ENCODE measurements around the gene RAB44.

RAB44 gene

DNA sequence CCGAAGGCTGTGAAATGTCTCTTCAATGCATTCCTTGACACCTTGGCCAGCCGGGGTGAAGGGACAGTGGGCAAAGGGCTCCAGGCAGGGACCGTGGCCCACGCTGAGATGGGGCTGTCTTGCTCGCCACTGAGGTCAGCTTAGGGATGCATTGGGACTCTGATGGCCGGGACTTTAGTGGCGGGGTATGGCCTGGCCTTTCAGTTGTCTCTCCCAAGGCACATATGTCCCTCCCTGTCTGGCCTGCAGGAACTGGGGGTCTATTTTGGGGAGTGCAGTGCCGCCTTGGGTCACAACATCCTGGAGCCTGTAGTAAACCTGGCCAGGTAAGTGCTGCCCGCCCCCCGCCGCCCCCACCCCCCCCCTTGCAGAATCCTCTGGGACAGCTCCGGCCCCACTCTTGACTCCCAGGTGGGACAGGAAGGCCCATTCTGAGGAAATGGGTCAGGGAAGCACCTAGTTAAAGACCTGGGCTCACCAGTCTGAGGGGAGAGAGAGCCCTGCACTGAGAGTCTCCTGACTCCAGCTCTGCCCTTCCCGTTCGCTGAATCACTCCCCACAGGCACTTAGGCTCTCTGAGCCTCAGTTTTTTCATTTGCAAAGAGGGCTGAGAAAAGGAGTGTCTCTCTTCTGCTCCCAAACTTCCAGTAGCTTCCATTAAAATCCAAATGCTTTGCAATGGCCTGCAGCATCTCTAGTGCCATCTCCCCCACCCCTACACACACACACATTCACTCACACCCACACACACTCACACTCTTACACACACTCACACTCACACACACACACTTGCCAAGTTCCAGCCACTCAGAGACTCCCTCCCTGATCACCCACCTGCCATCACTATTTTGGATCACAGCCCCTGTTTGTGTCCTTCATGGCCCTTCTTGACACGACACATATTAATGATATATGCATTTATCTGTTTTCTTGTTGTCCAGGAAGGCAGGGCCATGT, 33.1 kb downstream of the RAB44 start:
- DNase-seq (ENCODE audit: low read depth), result no peak

DNA sequence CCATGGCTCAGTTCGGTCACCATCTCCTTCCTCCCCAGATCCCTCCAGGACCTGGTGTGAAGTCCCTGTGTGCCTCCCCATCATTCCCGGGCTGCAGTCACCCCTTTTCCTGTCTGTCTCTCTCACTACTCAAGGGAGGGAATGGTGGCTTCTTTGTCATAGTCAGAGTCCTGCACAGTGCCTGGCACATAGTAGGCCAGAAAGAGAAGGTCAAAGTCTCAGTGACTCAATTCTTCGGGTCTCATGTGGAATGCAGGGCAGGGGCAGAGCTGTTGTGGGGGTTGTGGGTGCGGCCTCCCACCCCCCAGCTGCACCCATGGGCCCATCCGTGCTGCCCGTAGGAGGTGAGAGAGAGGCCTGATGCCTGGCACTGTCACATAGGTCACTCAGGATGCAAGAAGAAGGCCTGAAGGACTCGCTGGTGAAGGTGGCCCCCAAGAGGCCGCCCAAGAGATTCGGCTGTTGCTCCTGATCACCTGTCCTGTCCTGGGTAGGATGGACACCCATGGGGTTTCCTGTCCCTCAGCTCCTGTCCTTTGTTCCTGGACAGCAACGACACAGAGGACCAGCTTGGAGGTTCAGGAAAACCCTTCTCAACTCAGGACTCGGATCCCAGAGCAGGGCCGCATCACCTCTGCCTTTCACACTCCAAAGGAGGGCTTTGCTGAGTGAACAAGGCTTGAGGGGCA, 34.1 kb downstream of the RAB44 start:
- DNase-seq (ENCODE audit: low read depth), result no peak

DNA sequence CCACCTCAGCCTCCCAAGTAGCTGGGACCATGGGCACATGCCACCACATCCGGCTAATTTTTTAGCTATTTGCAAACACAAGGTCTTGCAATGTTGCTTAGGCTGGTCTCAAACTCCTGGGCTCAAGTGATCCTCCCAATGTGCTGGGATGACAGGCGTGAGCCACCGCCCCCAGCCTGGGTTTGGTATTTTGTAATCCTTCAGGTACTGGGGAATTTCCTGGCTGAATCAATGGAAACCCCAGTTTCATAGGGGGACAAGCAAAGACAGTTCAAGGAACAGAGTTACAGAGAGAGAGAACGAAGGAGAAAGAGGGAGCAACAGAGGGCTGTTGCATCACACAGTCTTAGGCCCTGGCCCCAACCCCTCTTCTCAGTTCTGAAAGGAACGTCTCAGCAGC, 35.7 kb downstream of the RAB44 start:
- DNase-seq (ENCODE audit: low read depth), result no peak

DNA sequence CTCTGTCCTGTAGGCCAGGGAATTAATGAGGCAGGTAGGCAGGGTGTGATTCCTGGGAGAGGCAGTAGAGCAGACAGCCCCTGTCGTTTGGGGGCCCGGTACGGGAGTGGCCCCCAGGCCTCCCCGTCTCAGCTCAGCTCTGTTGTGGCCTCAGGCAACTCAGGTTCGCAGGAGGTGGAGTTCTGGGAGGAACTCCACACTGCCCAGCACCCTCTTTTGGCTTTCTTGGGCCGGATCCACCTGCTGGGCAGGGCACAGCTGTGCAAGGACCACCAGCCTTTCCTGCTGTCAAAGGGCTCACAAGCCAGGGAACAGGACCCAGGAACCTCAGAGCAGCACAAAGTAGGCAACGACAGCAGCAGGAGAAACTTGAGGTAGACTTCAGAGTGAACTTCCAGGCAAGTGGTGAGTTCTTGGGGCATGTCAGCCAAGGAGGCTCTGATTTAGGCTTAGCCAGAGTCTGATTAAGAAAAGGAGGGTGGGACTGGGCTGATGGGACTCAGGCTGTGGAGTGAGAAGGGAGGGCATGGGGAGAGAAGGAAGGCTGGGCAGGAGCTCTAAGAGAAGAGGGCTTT, 36.9 kb downstream of the RAB44 start:
- no peak for DNase-seq (ENCODE audit: low read depth)

DNA sequence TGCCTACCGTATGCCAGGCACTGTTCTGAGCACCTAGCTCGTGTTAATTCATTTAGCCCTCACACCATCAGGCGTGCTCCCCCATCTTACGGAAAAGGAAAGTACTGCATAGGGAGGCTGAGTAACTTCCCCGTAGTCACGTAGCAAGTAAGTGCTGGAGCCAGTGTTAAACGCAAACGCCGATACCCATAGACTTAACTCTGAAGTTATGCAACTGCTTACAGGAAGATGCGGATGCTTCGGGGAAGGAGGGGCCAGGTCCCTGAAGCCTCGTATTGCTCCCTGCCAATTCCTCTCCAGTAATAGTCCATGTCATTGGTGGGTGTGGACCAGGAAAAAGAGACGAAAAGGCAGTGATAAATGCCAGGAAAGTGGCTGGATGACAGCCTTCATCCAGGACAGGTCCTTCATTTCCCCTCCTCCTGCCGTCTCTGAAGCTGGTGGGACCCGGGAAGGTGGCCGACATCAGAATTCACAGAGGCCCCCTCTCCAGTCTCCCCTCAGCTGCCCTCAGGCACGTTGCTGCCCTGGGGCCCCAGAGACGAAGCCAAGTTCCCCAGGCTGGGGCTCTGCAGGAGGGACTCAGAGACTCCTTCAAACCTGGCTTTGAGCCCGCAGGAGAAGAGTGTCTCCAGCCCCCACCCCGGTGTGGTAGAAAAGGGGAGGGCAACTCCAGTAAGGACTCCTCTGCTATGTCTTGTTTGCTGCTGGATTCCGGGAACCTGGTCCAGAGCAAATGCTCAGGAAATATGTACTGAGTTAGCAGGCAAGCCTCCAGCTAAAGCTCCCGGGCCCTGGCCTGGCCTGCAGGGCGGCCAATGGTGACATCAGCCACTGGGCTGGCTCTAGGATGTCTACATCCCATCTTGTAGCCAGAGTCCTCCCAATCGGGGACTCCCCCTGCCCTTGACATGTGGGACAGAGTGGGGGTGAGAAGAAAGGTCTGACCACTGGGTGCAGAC, 37.8 kb downstream of the RAB44 start:
- DNase-seq (ENCODE audit: low read depth), result peak; percentile 97

DNA sequence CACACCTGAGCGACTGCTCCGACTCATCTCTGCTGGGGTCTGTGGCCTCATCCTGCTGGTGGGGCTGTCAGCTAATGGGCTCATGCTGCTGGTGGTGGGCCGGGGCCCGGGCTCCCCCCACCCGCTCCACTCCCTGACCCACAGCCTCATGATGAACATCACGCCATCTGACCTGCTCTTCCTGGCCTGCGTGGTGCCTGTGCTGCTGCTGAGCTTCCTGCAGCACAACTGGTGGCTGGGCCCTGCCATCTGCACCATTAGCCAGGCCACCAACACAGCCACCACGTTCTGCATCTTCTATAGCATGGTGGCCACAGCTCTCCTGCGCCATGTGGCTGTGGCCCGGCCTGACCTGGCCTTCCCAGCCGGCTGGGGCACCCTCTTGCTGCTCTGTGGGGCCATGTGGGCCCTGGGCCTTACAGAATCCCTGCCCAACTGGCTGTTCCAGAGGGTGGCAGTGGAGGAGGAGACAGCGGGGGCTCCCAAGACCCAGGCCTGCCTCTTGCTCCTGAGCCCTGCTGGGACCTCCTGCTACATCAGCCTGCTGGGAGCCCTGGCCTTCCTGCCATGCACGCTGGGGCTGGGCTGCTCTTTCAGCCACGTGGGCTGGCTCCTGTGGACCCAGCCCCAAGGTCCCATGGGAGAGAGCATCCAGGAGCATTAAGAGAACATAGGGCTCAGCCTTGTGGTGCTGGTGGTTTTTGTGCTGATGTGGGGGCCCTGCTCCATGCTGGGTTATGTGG, 39.6 kb downstream of the RAB44 start:
- DNase-seq (ENCODE audit: low read depth), result no peak

DNA sequence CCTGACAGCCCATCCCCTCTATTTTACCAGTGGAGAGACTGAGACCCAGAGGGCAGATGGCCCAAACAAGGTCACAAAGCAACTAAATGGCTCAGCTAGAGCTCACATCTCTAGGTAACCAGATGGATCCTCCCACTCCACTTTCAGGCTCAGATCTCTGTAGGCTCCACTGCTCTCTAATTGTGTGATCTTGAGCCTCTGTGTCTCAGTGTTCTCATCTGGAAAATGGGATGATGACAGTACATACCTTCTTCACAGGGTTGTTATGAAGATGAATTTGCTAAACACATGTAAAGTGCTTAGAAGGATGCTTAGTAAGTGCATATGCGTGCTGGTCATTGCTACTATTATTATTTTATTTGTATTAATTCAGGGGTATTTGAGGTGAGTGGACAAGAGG, 40.5 kb downstream of the RAB44 start:
- DNase-seq (ENCODE audit: low read depth), result no peak

DNA sequence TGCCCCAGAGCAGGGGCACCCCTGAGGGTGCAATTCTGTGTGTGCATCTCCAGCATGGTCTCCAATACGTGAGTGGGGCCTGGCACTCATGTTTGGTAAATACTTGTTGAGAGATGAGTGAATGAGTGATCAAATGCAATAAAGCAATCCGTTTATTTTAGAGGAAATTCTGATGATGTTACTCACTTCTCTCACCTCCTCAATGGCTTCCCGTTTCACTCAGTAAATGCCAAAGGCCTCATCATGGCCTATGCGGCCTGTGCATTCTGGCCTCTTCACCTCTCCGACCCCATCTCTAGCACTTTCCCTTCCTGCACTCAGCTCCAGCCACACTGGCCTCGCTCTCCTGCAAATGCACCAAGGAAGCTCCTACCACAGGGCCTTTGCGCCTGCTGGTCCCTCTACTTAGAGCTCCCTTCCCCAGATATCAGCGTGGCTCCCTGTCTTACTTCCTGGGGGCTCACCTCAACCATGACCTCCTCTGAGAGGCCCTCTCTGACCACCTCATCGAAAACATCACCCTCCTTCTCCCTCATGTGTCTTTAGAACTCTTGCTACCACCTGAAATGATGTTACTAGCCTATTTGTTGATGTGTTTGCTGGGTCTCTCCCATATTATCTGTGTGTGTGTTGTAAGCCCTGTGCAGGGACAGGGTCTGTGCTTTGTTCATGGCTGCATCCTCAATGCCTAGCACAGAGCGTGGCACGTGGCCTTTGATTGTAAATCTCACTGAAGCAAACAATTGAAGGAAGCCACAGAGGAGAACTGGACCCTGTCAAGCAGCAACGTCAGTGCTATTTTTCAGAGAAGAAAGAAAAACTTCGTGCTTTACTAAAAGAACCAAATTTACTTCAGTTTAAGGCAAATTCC, 42.6 kb downstream of the RAB44 start:
- peak; percentile 35 for DNase-seq (ENCODE audit: low read depth)

DNA sequence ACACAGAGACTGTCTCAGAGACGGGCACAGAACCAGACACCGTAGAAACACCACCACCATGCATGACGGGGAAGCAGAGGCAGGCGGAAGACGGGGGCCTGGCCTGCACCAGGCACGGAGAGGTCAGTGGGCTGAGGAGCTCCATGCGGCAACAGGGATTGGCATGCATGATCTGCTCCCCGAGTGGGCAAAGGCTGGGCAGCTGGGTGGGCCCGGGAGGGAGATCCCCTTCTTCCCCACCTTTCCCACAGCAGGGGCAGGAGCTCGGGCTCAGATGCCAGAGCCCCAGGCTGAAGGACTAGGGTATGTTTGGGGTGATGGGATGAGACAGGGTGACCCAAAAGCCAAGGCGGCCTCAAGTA, 43.2 kb downstream of the RAB44 start:
- DNase-seq (ENCODE audit: low read depth), result no peak

DNA sequence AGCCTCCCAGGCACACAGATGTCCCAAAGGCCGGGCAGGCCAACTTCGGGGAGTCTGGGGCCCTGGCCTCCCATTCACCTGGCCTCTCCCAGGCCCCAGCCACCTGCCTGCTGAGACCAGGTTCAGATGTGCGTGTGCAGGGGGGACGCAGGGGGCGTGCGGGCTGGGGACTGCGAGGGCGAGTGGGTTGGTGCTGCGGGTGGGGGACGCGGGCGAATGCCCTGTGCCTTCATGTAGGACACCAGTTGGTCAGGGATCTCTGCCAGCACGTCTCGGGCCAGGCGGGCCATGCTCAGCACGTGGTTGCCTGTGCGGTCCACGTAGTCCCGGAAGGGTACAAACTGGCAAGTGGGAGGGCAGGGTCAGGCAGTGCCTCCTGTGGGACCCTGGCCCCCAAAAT, 44.5 kb downstream of the RAB44 start:
- no peak for DNase-seq (ENCODE audit: low read depth)

DNA sequence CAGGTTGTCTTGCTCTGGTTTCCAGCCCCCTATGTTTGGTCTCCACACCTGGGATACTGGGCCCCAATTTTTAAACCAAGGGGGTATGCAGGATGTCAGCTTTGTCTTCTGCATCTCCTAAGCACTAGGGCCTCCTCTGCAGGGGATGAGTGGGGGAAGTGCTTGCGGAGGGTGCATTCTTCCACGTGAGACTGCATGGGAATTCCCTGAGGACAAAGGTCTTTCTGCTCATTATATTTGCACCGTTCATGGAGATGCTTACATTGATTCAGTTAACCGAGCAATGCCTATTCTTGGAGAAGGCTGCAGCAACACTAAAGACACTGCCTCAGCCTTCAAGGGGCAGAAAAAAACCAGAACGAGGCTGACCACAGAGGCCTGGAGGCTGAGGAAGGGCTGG, 45.4 kb downstream of the RAB44 start:
- DNase-seq (ENCODE audit: low read depth), result no peak

DNA sequence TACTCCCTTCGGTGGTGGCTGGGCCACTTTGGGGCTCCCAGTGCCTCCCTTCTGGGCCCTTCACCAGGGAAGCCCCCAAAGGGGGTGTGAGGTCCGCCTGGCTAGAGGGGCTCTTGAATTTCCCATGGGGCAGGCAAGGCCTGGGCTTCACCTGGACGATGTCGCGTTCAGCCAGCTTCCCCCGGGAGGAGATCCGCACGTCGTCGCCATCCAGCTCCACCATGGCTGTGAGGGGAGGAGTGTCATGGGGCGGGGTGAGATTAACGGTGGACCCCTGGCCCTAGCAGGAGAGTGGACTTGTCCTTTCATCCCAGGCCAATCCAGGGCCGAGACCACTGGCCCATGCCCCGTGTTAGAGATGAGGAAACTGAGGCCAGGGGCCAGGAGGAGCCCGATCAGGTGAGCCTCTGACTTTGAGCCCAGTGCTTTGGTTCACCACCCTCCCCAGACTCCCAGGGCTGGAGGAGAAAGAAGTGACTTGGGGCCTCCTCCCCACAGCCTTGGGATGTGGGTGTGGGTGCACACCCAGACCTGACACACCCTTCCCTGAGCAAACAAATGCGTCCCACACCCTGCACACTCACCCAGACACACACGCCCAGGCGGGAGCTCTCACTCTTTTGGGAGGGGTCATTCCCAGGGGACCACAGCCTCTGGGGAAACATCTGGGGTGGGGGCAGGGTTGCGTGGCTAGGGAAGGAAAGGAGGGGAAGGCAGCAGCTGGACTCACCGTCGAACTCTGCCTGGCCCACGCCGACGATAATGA, 46.1 kb downstream of the RAB44 start:
- DNase-seq (ENCODE audit: low read depth), result no peak

DNA sequence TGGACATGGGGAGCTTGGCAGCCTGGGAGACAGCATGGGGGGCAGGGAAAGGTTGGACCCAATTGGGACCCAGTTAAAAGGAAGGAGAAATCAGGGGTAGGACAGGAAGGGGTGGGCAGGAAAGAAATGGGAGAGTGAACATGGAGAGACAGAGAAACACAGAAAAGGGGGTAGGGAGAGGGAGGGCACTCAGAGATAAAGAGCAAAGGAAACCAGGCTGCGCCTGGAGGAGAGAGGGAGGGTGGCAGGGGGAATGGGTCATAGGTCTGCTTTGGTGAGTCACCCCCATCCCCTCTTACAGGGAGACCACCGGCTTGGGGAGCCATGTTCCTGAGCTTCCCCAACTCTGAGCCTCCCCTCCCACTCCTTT, 46.7 kb downstream of the RAB44 start:
- no peak for DNase-seq (ENCODE audit: low read depth)

DNA sequence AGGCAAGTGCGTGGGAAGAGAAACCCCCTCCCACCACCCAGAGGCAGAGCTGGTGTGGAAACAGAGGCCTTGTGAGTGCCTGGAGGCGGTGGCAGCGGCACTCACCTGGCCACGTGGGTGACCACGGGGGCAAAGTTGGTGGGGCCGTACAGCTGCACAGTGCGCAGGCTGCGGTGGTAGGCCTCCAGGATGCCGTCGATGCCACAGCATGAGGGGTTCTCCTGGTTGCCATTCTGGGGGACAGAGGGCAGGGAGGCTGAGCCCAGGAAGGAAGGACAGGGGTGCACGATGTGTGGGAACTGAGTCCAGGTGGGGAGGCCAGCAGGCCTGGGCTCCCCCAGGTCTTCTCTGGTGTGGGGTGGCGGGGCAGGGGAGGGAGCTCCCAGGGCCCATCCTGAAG, 47.7 kb downstream of the RAB44 start:
- no peak for DNase-seq (ENCODE audit: low read depth)

DNA sequence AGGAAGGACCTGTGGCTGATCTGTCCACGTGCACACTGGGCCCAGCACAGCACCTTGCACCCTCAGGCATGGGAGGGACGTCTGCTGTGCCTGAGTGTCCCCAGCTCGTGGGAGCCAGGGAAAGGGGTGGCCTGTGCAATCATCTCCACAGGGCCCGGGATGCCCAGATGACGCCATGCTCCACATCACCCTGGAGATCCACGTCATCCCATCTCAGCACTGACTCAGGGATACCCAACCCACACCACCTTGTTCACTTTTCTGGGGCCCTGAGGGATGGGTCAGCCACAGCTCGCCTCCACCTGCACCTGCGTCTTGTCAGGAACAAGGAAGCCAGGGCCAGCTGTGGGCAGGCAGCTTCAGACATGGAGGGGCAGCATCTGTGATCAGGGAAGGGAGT, 48.2 kb downstream of the RAB44 start:
- no peak for DNase-seq (ENCODE audit: low read depth)

DNA sequence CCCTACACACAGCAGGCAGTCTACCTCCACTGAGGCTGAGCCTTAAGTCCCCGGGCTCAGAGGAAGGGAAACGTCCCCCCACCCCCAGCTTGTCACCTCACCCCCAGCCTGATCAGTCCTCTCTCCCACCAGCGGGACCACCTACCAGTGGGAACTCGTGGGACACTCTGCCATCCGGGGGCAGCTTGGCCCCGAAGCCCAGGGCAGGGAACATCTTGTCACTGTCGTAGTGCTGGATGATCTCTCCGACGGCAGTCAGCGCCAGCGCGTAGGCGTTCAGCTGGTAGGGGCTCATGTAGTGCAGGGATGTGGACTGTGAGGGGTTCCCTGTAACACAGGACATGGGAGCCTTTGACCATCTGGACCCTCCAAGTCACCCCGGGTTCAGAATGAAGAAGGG, 48.6 kb downstream of the RAB44 start:
- DNase-seq (ENCODE audit: low read depth), result no peak

DNA sequence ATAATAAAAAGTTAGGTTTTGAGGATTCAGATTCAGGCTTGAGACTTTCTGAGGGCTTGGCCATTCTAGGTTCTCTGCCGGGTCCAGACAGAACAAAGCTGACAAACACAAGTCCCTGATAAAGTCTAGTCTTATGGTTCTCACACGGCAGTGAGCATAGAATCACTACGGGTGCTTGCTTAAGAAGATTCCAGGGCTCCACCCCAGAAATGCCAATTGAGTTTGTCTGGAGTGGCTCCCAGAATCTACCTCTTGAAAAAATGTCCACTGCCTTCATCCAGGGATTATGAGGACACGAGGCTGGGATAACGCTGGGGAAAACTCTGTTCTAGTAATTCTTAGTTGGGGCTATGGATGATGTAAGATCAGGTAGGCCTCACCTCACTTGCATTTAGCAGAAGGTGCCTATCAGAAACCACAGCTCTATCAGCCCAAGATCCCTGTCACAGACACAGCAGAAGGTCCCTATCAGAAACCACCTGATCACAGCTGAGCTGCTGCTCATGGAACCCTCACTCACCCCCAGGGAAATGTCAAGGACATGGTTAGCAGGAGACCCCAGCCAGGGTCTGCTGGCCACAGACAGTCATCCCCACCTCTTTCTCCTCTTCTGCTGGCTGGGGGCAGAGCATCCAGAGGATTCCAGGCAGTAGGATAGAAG, 52.3 kb downstream of the RAB44 start:
- no peak for DNase-seq (ENCODE audit: low read depth)

DNA sequence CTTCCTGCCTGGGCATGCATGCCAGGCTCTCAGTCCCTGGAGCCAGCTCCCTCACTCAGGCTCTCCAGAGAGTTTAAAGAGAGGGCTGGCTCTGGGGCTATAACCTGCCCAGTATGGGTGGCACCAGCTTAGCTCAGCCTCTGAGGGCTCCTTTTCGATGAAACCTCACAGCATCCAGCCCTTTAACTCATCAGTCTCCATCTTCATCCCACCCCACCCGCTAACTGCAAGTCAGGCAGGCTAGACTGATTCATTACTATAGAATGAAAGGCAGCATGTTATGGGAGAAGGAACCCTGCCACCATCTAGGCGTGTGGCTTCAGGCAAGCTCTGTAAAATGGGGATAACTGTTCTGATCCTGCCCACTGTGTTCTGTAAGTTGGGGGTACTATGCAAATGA, 53.5 kb downstream of the RAB44 start:
- peak; percentile 32 for DNase-seq (ENCODE audit: low read depth)

DNA sequence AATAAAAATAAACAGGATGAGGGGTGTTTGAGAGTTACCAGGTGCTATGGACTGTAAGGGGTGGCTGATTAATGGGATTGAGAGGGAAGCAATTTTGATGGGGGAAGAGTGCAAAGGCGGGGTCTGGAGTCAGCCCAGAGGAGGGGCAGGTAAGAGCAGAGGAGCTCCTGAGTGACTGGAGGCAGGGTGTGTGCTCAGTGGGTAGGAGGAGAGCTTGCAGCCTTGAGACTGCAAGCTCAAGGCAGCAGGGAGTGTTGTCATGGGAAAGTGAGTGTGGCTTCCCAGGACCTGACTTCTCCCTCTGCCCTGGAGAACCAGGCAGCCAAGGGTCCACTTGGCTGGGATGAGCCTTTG, 54.2 kb downstream of the RAB44 start:
- DNase-seq (ENCODE audit: low read depth), result no peak

Measured in iris pigment epithelial cell (primary cell).